PC-3 (cell line): ENCODE data around the gene NRN1.

Experiments used
- CTCF ChIP-seq: fragments of 300-600 bp; sonication (generic); conservative IDR thresholded peaks from 2 replicates; pipeline ENCODE4 v1.5.1; 2017; ENCODE audit warnings: antibody characterized with exemption, low read depth, mild to moderate bottlenecking, low read length
- EZH2 ChIP-seq: fragments of 300-600 bp; sonication (generic); IDR thresholded peaks from one replicate; pipeline ENCODE4 v1.6.1; 2017; ENCODE audit warnings: antibody characterized with exemption, mild to moderate bottlenecking, low read length; ENCODE audit not compliant: unreplicated experiment
- EZH2phosphoT487 ChIP-seq: fragments of 300-600 bp; sonication (generic); IDR thresholded peaks from 2 replicates; pipeline ENCODE4 v1.6.1; 2018; ENCODE audit warnings: mild to moderate bottlenecking, antibody characterized with exemption, low read length, borderline replicate concordance

- no peak for TF ChIP-seq EZH2
- no peak for TF ChIP-seq CTCF
- TF ChIP-seq EZH2phosphoT487: no peak
These were observed 33.3 kb upstream of the NRN1 start for GRCh38 chr6:6039946-6040509.
